GM21737 (cell line): ENCODE data around the gene ZBTB16.

Source experiments
- ATAC-seq: cut with Tn5 transposase; IDR thresholded peaks from one replicate; pipeline ENCODE4 v1.9.1; 2021; ENCODE audit warnings: mild to moderate bottlenecking, moderate library complexity; ENCODE audit not compliant: unreplicated experiment

The ZBTB16 gene

DNA sequence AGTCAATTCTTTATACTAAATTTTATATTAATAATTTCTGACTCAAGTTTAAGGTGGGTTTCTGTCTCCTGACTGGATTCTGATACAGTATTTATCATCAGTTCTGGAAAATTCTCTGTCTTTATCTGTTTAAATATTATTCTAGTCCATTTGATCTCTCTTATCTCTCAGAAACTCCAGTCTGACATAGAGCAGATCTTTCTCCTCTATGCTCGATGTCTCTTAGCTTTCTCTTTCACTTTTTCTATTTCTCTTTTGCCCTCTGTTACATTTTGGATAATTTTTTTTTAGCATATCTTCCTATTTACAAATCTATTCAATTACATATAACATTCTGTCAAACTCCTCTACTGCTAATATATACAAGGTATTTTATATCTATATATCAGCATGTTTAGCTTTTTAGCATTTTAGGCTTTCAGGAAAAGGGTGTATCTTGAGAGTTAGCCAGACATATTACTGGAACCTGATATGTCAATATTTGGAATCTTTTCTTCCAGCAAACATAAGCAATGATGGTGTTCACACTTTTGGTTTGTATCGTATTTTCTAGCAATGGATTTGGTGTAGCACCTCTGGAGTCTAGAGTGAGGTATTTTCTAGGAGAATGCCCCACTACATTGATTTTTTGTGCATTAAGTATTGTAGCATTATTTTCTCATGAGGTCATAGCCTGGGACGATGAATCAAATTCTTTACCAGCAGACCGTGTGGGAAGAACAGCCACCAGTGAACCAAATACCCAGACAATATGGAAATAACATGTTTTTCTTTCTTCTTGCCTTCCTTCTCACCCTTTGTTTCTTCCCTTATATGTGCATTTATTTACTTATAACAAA, 232.6 kb downstream of the ZBTB16 start:
- ATAC-seq: no peak

DNA sequence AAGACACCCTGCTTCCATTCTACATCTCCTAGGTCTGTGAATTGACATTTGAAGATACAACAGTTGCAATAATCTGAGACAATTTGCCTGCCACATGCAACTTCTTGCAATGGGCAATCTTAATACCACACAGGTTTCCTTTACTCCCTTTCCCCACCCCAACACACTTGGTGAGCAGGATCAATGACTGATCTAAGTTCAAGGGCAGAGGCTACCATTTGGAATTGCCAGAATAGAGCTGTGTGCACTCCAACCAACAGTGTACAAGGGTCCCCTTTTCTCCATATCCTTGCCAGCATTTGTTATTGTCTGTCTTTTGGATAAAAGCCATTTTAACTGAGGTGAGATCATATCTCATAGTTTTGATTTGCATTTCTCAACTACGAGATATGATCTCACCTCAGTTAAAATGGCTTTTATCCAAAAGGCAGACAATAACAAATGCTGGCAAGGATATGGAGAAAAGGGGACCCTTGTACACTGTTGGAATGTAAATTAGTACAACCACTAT, 233.7 kb downstream of the ZBTB16 start:
- ATAC-seq: no peak

DNA sequence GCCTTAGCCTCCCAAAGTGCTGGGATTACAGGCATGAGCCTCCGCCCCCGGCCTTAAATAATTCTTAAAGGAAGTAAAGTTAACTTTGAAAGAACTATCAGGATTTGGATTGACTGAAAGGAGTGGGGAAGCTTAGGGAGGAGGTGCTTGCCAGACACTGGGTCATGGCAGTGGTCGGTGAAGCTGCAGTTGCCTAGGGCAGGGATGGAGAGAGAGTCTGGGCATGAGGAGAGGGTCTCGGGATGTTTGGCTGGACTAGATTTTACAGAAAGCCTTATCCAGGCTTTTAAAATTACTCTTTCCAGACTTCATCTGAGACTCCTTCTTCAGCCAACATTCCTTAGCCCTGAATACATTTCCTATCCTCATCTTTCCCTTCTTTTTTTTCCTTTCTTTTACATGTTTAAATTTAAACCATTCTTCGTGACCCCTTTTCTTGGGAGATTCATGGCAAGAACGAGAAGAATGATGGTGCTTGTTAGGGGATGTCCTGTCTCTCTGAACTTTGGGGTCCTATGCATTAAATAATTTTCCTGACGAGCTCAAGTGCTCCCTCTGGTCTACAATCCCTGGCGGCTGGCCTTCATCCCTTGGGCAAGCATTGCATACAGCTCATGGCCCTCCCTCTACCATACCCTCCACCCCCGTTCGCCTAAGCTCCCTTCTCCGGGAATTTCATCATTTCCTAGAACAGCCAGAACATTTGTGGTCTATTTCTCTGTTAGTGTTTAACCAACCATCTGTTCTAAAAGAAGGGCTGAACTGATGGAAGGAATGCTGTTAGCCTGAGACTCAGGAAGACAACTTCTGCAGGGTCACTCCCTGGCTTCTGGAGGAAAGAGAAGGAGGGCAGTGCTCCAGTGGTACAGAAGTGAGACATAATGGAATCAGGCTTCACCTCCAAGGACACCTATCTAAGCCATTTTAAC, 236.4 kb downstream of the ZBTB16 start, which contains the start of gene NNMT:
TSS of gene NNMT (plus strand) at position 724 of the 929 bp plus-strand sequence. CDS start at position 882, 158 bp downstream.
- ATAC-seq: no peak

DNA sequence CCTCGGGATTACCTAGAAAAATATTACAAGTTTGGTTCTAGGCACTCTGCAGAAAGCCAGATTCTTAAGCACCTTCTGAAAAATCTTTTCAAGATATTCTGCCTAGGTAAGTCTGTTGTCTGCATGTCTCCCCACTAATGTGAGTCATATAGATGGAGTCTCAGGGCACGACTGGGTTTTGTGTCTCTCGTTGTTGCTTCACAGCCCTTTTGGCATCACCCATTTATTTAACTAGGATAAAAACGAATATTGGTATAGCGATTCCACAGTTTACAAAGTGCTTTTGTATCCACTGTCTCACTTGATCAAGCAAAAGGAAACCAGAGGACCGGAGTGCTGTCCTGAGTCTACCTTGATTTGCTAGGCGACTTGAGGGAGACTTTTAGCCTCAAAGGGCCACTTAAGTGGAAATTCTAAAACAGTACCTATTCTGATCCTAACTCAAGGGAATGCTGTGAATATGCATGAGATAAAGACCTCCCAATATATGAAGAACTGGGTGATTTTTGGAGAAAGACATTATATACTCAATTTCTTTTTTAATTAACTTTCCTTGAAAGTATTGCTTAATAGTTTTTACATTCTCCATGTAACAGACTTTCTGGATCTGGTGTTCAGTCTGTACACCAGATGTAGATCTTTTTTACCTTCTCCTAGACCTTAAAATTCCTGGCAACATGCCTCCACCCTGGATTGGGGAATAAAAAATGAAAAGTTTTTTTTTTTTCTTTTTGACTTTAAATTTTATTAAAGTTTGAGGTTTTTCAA, 237.3 kb downstream of the ZBTB16 start:
- no peak for ATAC-seq

- ATAC-seq: no peak
These were observed 238.5 kb downstream of the ZBTB16 start for GRCh38 chr11:114297806-114298709.

DNA sequence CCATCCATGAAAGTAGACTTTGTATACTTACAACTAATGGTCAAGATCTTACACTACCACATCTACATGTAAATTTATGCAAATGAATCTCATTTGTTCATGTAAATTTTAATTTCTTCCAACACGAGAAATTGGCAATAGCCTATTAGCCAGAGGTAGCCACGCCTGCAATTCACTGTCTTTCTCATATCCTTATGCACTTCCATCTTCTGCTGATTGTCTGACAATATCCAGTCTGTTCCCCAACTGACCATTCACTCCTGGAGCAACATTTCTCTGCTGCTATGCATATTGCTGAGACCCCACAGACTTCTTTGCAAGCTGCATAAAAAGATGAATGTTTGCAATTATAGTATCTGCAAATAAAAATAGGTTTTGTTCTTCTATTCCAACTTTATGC, 239.2 kb downstream of the ZBTB16 start:
- ATAC-seq: no peak
